Ectodermal cell (in vitro differentiated cells): ENCODE measurements around the gene TRPV5. TPM values are rescaled to one million over a fixed set of nuclear protein-coding genes. Genes with fewer than 3 reads are reported as not detected.
"Not testable (repeated sequence)": the region's sequence is repeated elsewhere in the genome, so short reads cannot be mapped to it uniquely, and the experiment has no call there.

Experiments used
- H3K27ac ChIP-seq: 2 replicates; pipeline ENCODE4 v1.7.0; 2013; ENCODE audit warnings: mild to moderate bottlenecking, low read depth, low read length; ENCODE audit not compliant: insufficient read depth, poor library complexity, severe bottlenecking
- H3K27me3 ChIP-seq: 2 replicates; pipeline ENCODE4 v1.7.0; 2013; ENCODE audit warnings: mild to moderate bottlenecking, low read length; ENCODE audit not compliant: insufficient read depth, control insufficient read depth, poor library complexity, severe bottlenecking
- H3K36me3 ChIP-seq: one replicate; pipeline ENCODE4 v1.7.0; 2013; ENCODE audit warnings: low read length; ENCODE audit not compliant: control insufficient read depth, insufficient read depth
- H3K4me1 ChIP-seq: one replicate; pipeline ENCODE4 v1.7.0; 2013; ENCODE audit warnings: low read length; ENCODE audit not compliant: control insufficient read depth, insufficient read depth
- H3K4me3 ChIP-seq: 2 replicates; pipeline ENCODE4 v1.7.0; 2013; ENCODE audit warnings: low read depth, low read length, control low read depth; ENCODE audit not compliant: insufficient read depth
- H3K9me3 ChIP-seq: 2 replicates; pipeline ENCODE4 v1.7.0; 2013; ENCODE audit warnings: mild to moderate bottlenecking, low read length, moderate library complexity; ENCODE audit not compliant: control insufficient read depth
- WGBS, 2 experiments: methylation state at CpG; one replicate each; pipeline ENCODE4 v1.1.7; 2013; ENCODE audit warnings: missing lambda C conversion rate in 2 of 2; 5-methylcytosine and 5-hydroxymethylcytosine counted together
- polyA plus RNA-seq, 4 experiments: library from polyadenylated mRNA; stranded (reverse); fragments of 50-300 nt; gene quantifications; one replicate each; pipeline ENCODE4 v1.2.3, GENCODE V29; 2013

The TRPV5 gene
- polyA plus RNA-seq (2013, experiment 1 of 4): not detected
- polyA plus RNA-seq (2013, experiment 2 of 4): not detected
- polyA plus RNA-seq (2013, experiment 3 of 4): not detected
- 0.12 TPM for polyA plus RNA-seq (2013, experiment 4 of 4)

DNA sequence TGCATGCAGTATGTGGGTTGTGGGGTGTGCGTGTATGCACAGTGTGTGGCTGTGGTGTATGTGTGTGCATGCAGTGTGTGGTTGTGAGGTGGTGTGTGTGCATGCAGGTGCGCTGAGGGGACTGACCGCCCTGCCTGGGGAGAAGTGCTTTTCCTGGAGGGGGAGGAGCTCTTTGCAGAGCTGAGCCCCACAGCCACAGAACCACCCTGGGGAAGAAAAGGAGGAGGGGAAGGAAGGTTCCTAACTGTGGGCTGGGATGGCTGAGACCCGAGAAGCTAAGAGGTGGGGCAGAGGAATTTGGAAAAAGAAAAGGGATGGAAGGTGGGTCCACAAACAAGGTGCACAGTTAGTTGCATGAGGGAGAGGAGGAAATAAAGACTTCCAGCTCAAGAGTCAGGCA, at the start of gene TRPV5:
Gene TRPV5, minus strand, starts transcription at position 123 of the 400 bp plus-strand sequence. CDS start 287 bp downstream, outside the sequence.
- Histone ChIP-seq H3K9me3 (no peaks in the 10 kb centered on the region), H3K4me3 (no peak within 1 kb of the TSS), H3K27ac (no peak within 1 kb of the TSS), H3K27me3 (no peaks in the 10 kb centered on the region), H3K36me3 (no peaks in the 10 kb centered on the region), H3K4me1 (no peaks in the 10 kb centered on the region)
- 81 to 86% methylated on average over 4 of the region's 4 CpGs for WGBS, 2 experiments

DNA sequence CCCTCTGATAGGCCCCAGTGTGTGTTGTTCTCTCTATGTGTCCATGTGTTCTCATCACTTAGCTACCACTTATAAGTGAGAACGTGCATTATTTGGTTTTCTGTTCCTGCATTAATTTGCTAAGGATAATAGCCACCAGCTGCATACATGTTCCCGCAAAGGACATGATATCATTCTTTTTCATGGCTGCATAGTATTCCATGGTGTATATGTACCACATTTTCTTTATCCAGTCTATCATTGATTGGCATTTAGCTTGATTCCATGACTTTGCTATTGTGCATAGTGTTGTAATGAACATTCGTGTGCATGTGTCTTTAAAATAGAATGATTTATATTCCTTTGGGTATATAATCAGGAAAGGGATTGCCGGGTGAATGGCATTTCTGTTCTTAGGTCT, 44.9 kb upstream of the TRPV5 start:
- not testable (repeated sequence) for H3K27me3 ChIP-seq, H3K4me3 ChIP-seq, H3K9me3 ChIP-seq, H3K4me1 ChIP-seq, H3K27ac ChIP-seq, H3K36me3 ChIP-seq
- WGBS, 2 experiments: 85 to 89% methylated on average over 4 of the region's 4 CpGs

DNA sequence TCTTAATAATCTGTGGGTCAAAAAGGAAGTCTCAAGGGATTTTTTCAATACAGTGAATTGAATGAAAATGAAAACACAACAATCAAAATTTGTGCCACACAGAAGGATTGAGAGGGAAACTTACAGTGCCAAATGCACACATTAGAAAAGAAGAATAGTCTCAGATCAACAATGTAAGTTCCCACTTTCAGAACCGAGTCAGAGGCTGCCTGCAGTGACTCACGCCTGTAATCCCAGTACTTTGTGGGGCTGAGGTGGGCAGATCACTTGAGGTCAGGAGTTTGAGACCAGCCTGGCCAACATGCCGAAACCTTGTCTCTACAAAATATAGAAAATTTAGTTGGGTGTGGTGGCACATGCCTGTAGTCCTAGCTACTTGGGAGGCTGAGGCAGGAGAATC, 41.1 kb upstream of the TRPV5 start:
- Histone ChIP-seq H3K9me3 (no peaks in the 10 kb centered on the region), H3K27ac (no peak overlapping the region), H3K27me3 (no peaks in the 10 kb centered on the region), H3K4me3 (no peak overlapping the region), H3K36me3 (no peaks in the 10 kb centered on the region), H3K4me1 (no peaks in the 10 kb centered on the region)
- WGBS, 2 experiments: 87 to 91% methylated on average over 3 of the region's 3 CpGs

DNA sequence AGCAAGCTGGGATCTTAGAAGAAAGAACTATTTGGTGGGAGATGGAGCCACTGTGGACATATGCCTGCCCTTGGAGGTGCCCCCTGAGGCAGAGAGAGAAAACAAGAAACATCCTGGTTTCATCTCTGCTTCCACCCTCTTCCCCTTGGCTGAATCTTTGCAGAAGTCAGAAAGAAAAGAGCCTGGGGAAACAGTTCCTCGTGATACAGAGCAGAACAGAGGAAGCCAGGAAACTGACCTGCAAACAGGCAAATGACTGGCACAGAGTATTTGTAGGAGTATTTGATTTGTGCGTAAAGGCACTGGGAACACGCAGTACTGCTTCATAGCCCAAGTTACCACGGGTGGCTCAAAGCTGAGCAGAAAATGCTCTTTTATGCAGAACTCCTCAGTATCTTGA, 35.6 kb upstream of the TRPV5 start:
- no peak overlapping the region for H3K27ac ChIP-seq
- 85 to 86% methylated on average over 4 of the region's 4 CpGs for WGBS, 2 experiments

DNA sequence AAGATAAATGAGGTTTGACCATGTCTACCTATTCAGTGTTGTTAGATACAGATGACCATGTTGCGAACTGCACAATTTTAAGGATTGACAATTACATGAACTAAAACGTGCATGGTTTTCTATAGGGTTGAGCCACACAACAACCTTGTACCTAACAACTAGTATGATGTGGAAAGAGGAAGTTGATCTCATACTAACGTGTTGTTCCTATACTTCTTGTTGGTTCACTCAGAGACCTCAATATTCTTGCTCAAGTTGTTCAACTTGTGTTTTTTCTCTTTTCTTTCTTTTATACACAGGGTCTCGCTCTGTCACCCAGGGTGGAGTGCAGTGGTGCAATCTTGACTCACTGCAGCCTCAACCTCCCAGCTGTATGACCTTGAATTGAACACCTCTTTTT, 34.7 kb upstream of the TRPV5 start:
- Histone ChIP-seq H3K27ac (no peak overlapping the region), H3K36me3 (no peaks in the 10 kb centered on the region), H3K4me1 (no peaks in the 10 kb centered on the region), H3K4me3 (no peak overlapping the region), H3K9me3 (no peaks in the 10 kb centered on the region), H3K27me3 (no peaks in the 10 kb centered on the region)
- 88 to 96% methylated on average over 4 of the region's 4 CpGs for WGBS, 2 experiments

More for the DNA sequence above, 35.6 kb upstream of the TRPV5 start:
- H3K4me3 ChIP-seq: no peak overlapping the region
- H3K4me1 ChIP-seq: no peaks in the 10 kb centered on the region
- H3K36me3 ChIP-seq: no peaks in the 10 kb centered on the region
- no peaks in the 10 kb centered on the region for H3K27me3 ChIP-seq
- H3K9me3 ChIP-seq: no peaks in the 10 kb centered on the region

DNA sequence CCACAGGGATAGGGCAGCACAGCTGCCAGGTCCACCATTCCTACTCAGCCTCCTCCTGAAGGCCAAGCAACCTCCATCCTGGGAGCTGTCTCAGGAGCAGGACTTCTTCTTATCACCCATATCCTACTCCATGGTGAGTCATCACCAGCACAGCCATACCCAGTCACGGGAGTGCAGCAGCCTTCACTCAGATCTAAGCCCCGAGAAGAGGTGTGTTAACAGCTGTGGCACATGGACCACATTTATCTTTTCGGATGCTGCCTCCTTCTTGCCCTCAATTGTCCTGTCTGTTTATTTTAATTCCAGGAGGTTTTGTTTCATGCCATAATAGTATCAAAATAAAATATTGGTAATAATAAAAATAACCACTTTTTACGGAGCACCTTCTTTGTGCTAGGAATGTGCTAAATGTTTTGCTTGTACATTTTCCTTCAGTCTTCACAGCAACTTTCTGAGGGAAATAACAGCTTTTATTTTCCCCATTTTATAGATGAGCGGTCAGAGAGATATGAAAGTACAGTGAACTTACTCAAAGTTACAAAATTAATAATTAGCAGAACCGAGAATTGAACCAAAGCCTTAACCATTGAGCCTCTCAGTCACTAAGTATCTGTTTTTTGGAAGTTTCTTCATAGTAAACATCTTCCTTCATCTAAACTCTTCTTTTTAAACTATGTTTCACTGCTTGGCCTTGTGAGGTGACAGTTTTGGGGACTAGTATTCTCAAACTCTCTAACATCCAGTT, 31.1 kb upstream of the TRPV5 start:
- Histone ChIP-seq H3K4me1 (peaks cover 10% of the 10 kb centered on the region), H3K36me3 (no peaks in the 10 kb centered on the region), H3K27ac (no peak overlapping the region), H3K27me3 (no peaks in the 10 kb centered on the region), H3K9me3 (no peaks in the 10 kb centered on the region), H3K4me3 (no peak overlapping the region)
- WGBS, 2 experiments: 91 to 94% methylated on average over 5 to 6 of the region's 6 CpGs

DNA sequence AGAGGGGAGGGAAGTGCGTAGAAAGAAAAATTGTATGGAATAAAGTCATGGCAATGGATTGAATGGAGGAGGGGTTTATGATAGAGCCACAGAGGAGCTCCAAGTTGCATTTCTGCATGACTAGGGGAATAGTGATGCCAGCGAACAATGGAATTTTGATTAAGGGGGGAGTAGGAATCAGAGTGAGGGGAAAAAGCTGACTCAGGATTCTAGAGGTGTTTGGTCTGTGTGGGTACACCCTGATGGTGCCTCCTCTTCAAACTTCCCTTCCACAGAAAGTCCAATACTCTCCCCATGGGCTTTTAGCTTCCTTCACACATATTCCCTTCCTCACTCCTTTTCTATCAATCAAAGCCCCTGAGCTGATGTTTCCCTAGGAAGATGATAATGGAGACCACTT, 30.4 kb upstream of the TRPV5 start:
- no peaks in the 10 kb centered on the region for H3K27me3 ChIP-seq
- H3K27ac ChIP-seq: no peak overlapping the region
- H3K9me3 ChIP-seq: no peaks in the 10 kb centered on the region
- H3K4me3 ChIP-seq: no peak overlapping the region
- H3K4me1 ChIP-seq: peaks cover 10% of the 10 kb centered on the region
- 95 to 98% methylated on average over 2 of the region's 2 CpGs for WGBS, 2 experiments
- no peaks in the 10 kb centered on the region for H3K36me3 ChIP-seq

DNA sequence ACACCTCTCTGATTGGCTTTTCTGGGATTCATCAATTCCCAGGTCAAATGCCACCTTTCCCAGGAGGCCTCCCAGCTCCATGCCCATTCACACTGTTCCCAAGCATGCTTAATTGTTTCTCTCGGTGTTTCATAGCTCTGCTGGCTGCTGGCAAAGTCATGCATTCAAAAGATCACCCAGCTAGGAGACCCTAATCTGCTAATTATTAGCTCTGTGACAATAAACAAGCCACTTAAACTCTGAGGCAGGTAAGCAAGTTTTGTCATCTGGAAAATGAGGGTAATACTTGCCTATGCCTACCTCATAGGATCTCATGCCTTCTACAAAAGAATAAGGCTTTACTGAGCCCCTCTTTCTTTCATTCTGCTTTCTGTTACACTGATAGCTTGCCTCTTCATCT, 29.4 kb upstream of the TRPV5 start:
- Histone ChIP-seq H3K4me3 (no peak overlapping the region), H3K36me3 (no peaks in the 10 kb centered on the region), H3K9me3 (no peaks in the 10 kb centered on the region), H3K27me3 (no peaks in the 10 kb centered on the region), H3K27ac (no peak overlapping the region), H3K4me1 (peaks cover 10% of the 10 kb centered on the region)
- WGBS, 2 experiments: 5 to 18% methylated on average over 1 of the region's 1 CpG

DNA sequence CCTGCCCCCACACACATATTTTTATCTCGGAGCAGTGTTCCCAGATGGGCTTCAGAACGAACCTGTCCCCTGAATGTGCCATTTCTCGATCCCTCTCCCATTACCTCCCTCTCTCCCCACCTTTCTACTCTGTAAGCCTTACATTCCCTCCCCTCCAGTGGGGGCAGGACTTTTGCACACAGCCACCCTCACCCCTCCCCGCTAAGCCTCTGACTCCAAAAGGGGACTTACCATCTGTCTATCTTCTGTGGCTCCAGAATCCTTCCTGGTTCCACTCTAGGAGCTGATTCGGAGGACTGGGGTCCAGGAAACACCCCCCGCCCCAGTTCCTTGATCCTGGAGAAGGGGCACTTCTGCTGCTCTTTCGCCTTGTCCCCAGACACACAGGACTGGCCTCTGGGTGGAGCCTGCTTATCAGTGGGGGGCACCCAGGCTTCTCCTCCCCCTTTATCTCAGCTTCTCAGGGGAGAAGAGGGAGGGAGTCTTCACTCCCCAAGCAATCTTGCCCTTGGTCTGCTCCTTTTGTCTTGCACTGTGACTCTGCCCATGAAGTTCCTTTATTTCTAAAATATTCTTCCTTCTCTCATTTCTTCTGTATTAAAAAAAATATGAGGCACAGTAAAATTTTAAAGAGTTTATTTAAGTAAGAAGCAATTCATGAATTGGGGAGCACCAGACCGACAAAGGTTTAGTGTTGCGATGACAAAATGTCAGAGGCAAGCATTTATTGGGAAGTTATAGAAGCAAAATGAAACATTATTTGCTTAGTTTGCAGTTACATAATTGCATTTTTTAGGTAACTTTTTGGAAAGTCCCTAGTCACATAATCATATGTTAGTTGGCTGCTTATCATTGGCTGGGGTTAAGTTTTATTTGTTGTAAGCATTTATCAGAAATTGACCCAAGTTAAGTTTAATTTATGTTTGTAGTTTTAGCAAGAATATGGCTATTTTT, 28.7 kb upstream of the TRPV5 start, which contains the start of gene KEL:
Gene KEL, minus strand, starts transcription at position 391 of the 954 bp plus-strand sequence. Its CDS starts 157 bp downstream, at position 234.
- Histone ChIP-seq H3K9me3 (no peaks in the 10 kb centered on the region), H3K27me3 (no peaks in the 10 kb centered on the region), H3K4me1 (peaks cover 10% of the 10 kb centered on the region), H3K36me3 (no peaks in the 10 kb centered on the region), H3K27ac (no peak within 1 kb of the TSS), H3K4me3 (no peak within 1 kb of the TSS)
- 82 to 83% methylated on average over 9 of the region's 9 CpGs for WGBS, 2 experiments

DNA sequence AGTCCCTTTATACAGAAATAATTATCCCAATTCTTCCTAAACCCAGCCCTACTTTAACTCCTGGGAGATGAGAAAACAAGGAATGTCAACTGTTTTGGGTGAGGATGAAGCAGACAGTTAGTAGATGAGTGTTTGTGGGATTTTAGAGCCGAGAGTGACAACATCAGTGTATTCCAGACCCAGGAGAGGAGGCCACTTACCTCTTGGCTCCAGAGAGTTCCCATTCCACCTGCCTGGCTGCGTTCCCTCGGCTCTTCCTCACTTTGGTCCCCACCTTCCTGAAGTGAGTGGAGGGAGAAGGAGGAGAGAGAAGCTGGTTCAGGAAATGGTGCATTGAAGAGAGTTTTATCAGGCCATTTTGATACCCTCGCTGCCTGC, 28.0 kb upstream of the TRPV5 start:
- H3K36me3 ChIP-seq: no peaks in the 10 kb centered on the region
- H3K27ac ChIP-seq: no peak overlapping the region
- peaks cover 10% of the 10 kb centered on the region for H3K4me1 ChIP-seq
- WGBS, 2 experiments: 85 to 94% methylated on average over 4 of the region's 4 CpGs
- H3K4me3 ChIP-seq: no peak overlapping the region
- no peaks in the 10 kb centered on the region for H3K27me3 ChIP-seq
- H3K9me3 ChIP-seq: no peaks in the 10 kb centered on the region
